Stimulated activated CD4-positive, alpha-beta T cell treated with anti-CD3 and anti-CD28 coated beads, Interleukin-2, amount 100 ng/mL, for 24 hours (primary cell): ENCODE results near the gene EVA1C.
"Not testable (repeated sequence)": the region's sequence is repeated elsewhere in the genome, so short reads cannot be mapped to it uniquely, and the experiment has no call there.

Source experiments
- DNase-seq, 2 donors: peaks; one replicate each; pipeline ENCODE4 v3.0.0-alpha.2; 2020

Gene EVA1C

DNA sequence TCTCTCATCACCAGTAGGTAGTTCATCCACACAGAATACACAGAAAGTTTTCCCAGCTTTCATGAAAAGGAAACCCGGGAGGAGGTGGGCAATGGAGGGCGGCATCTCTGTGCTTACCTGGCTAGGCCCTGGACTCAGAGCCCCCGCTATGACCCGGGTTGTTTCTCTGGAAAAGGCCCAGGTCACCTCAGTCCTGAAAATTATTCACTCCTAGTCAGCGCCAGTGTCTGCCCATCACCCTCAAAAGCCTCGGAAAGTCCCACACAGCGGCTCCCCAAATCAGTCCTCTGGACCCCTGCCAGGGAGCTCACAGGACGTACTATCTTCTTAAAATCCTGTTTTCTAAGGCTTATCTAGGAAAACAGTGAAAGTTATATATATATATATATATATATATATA is 121.6 kb downstream of the EVA1C start:
- DNase-seq, result no peak

DNA sequence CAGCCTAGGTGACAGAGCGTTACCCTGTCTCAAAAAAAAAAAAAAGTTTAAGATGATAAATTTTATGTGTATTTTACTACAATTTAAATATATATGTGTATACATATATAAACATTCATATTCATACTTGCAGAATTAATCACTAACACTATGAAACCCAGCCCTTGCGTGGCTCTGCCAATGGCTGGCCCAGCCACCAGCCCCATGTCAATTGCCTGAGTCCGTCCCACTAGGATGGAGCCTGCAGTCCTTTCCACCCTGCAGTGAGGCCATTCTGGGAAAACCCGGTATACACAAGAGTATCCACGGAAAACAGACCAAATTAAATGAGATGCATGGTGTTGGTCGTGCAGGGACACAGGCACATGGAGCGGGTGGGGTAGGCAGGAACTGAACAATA is 123.1 kb downstream of the EVA1C start:
- no peak for DNase-seq

DNA sequence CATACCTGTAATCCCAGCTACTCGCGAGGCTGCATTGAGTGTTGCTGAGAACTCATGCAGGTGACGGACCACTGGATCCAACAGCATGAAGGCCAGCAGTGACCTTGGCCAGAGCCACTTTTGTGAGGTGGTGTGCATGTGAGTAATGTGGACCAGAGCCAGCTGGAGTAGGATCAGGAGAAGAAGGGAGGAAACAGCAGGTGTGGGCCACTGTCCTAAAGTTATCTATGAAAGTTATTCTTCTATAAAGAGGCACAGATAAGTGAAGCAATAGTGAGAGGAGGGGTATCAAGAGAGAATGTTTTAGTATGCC is 125.0 kb downstream of the EVA1C start:
- DNase-seq, result no peak

DNA sequence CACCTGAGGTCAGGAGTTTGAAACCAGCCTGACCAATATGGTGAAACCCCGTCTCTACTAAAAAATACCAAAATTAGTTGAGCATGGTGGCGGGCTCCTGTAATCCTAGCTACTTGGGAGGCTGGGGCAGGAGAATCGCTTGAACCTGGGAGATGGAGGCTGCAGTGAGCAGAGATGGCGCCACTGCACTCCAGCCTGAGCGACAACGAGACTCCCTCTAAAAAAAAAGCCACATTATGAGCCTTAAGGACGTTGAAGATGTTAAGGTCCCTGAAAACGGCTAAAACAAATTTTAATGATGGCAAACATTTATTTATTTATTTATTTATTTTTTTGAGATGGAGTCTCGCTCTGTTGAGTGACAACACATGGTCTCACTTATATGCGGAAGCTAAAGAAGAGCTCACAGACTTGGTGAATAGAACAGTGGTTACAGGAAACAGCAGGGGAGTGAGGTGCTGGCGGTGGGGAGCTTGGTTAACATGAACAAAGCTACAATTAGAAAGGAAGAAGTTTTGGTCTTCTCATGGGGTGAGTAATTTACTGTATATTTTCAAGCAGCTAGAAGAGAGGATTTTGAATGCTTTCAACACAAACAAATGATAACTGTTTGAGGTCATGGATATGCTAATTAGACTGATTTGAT is 125.8 kb downstream of the EVA1C start:
- DNase-seq, result no peak

DNA sequence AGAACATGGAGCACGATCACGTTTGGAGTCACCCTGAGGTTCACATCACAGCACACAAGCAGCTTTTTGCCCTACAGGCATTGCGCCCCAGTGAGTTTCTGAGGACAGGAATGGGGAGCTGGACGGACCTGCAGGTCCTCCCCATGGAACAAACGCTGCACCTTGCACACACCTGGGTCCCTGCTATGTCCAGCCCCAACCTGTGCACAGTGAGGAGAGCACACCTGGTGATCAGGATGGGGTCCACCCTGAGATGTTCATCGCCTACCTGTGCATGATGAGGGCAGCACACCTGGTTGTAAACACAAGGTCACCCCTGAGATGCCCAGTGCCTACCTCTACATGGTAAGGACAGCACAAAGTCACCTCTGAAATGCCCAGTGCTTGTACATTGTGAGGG is 126.9 kb downstream of the EVA1C start:
- no peak for DNase-seq

DNA sequence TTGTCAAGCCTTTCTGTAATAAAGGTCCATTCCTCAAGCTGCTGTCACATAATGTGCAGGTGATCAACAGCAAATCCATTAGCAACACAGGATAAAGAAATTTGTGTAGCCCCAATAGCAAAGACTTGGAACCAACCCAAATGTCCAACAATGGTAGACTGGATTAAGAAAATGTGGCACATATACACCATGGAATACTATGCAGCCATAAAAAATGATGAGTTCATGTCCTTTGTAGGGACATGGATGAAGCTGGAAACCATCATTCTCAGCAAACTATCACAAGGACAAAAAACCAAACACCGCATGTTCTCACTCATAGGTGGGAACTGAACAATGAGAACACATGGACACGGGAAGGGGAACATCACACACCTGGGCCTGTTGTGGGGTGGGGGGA is 130.6 kb downstream of the EVA1C start:
- DNase-seq, result not testable (repeated sequence)

GRCh38 chr21:32543975-32544374 is 131.5 kb downstream of the EVA1C start:
- no peak for DNase-seq

DNA sequence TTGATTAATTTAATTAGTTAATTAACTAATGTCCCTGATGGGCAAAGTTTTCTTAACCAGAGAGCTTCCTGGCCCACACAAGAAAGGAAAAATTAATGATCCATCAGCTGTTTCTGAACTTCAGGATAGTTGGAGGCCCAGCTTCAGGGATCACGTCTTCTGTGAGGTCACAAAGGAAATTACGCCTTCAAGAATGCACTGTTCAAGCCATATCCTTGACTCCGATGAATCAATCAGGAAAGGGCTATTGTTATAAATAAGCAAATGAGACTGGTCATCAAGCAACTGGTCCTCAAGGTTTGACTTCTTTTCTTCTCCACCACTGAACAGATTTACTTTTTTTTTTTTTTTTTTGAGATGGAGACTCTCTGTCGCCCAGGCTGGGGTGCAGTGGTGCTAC is 132.2 kb downstream of the EVA1C start:
- no peak for DNase-seq

GRCh38 chr21:32545948-32546441 is 133.5 kb downstream of the EVA1C start:
- DNase-seq, result no peak

DNA sequence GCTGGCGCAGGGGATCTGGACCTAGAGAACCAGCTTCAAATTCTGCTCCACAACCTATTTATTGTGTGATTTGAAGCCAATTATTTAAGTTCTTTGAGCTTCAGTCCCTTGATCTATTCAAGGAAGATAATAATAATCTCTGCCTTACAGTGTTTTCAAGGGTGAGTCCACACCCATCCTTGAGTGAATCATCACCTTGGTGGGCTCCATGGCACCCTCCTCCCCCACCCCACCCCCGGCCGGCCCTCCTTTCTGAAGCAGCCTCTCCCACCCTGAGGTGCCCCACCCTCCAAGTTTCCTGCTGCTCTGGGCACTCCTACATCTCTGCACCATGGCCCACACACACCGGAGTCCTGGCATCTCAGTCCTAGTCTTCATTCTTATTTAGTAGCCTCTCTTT is 134.5 kb downstream of the EVA1C start:
- no peak for DNase-seq

- no peak for DNase-seq
Measured at GRCh38 chr21:32548978-32549377, 136.5 kb downstream of the EVA1C start.

- DNase-seq, result no peak
Measured at GRCh38 chr21:32549440-32549839, 136.9 kb downstream of the EVA1C start.

GRCh38 chr21:32549886-32550285 is 137.4 kb downstream of the EVA1C start:
- no peak for DNase-seq

DNA sequence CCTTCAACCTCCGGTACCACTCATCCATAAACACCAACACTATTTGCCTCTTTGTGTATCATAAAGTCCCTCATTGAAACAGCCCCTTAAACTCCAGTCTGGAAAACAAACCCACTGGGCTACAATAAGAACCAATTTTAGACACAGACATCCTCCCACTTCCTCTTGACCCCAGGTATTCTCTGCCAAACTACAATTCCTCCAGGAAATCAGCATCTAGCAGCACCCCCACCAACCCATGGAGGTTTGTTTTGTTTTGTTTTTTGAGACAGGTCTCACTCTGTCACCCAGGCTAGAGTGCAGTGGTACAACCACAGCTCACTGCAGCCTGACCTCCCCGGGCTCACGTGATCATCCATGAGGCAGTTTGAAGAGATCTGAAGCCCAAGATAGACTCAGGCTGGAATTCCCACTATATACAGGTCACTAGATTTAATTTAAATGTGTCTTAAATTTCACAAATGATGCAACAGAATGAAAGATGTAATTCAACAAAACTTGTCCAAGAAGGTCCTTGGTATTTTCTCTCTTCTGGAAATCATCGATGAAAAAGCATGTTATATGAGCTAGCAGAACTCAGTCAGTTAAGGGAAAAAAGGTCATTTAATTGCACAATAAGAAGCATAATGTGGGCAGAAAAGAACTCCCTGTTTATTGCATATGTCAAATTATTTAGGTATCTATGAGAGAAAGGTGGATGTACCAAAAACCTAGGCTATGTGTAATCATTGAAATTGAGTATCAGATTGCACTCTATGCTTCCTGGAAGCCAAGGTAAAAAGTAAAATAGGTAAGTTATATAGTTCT is 142.5 kb downstream of the EVA1C start:
- no peak for DNase-seq

DNA sequence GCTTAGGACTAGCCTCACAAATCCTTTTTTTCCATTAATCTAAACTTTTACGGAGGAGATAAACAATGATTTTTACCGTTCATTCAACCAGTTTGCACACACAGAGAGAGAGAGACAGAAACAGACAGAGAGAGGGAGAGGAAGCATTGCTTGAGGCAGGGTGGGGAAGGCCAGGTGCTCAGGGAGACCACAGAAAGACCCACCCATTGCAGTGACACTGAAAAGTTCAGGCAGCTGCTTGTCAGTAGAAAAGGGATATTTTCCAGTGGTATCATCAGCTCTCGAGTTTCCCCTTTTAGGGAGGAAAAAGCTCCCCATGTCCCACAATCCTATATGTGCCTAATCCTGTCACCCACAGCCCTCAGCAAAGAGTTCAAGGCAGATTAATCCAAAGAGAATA is 145.6 kb downstream of the EVA1C start:
- no peak for DNase-seq

DNA sequence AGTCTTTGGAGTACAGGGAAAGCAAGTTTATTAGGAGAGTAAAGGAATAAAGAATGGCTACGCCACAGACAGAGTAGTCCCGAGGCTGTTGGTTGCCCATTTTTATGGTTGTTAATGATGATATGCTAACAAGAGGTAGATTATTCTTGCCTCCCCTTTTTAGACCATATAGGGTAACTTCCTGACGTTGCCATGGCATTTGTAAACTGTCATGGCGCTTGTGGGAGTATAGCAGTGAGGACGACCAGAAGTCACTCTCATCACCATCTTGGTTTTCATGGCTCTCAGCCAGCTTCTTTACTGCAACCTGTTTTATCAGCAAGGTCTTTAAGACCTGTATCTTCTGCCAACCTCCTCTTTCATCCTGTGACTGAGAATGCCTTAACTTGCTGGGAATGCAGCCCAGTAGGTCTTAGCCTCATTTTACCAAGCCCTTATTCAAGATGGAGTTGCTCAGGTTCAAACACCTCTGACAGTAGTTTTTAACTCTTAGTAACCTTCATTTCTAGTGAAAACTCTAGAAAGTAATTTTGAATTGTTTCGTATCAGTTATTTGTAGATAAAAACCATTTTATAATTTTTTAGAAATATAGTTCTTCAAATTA is 146.6 kb downstream of the EVA1C start:
- no peak for DNase-seq

DNA sequence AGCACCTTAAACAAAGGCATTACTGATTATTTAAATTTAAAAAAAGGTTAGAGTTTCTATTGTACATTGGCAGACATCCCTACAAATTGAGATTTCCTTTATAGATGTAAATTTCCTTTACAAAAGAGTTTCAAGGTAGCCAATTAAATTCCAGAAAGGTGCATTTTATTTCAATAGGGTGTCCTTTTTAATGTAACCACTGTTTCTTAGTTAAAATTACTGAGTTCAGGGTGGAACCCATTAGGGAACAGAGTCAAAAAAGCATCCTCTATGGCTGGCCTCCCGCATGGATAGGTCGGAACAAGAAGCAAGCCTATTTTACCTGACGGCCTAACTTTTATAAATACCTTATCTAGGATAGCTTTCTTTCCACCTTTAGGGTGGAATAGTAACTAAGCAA is 148.4 kb downstream of the EVA1C start:
- DNase-seq, result no peak

GRCh38 chr21:32561476-32561875 is 149.0 kb downstream of the EVA1C start:
- not testable (repeated sequence) for DNase-seq

GRCh38 chr21:32562426-32562825 is 149.9 kb downstream of the EVA1C start:
- no peak for DNase-seq

DNA sequence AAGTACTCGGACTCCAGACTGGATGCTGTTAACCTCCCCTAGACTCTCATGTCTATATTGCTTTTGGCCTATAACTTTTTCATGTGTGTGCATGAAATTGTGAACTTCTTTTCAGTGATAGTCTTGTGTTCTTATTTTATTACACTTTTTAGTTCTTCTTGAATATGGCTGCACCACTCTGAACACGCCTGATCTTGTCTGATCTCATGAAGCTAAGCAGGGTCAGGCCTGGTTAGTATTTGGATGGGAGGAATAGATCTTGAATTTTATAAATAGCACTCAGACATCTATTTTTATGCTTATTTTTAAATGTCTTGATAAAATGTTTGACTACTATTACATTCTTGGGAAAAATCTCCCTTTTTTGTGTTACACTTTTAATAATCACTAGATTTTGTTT is 150.4 kb downstream of the EVA1C start:
- DNase-seq, result no peak
